Stomach smooth muscle (tissue), 2 donors: ENCODE measurements around the gene FZD1.

ENCODE experiments used
- H3K27ac ChIP-seq: one replicate; pipeline ENCODE4 v1.7.0; 2013; ENCODE audit warnings: mild to moderate bottlenecking, low read length, inconsistent platforms
- H3K27me3 ChIP-seq, 2 donors: one replicate each; pipeline ENCODE4 v1.7.0; 2013; ENCODE audit warnings: low read length in 2 of 2; ENCODE audit not compliant: insufficient read depth in 2 of 2, control insufficient read depth in 1 of 2
- H3K36me3 ChIP-seq, 2 donors: one replicate each; pipeline ENCODE4 v1.7.0; 2013; ENCODE audit warnings: low read length in 2 of 2; ENCODE audit not compliant: control insufficient read depth in 2 of 2, insufficient read depth in 2 of 2
- H3K4me1 ChIP-seq: one replicate; pipeline ENCODE4 v1.7.0; 2013; ENCODE audit warnings: low read length; ENCODE audit not compliant: control insufficient read depth, insufficient read depth
- H3K4me3 ChIP-seq, 2 donors: one replicate each; pipeline ENCODE4 v1.7.0; 2013; ENCODE audit warnings: low read length in 2 of 2
- H3K9ac ChIP-seq, 2 donors: one replicate each; pipeline ENCODE4 v1.7.0; 2013; ENCODE audit warnings: low read length in 2 of 2, mild to moderate bottlenecking in 1 of 2
- H3K9me3 ChIP-seq, 2 donors: one replicate each; pipeline ENCODE4 v1.7.0; 2013; ENCODE audit warnings: low read length in 2 of 2; ENCODE audit not compliant: control insufficient read depth in 2 of 2
- donor health status: healthy.
- donor health status: Pancreatic carcinoma.

Gene FZD1

DNA sequence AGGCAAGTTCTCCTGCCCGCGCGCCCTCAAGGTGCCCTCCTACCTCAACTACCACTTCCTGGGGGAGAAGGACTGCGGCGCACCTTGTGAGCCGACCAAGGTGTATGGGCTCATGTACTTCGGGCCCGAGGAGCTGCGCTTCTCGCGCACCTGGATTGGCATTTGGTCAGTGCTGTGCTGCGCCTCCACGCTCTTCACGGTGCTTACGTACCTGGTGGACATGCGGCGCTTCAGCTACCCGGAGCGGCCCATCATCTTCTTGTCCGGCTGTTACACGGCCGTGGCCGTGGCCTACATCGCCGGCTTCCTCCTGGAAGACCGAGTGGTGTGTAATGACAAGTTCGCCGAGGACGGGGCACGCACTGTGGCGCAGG lies 1.4 kb downstream of the FZD1 start:
- no peaks in the 10 kb centered on the region for H3K36me3 ChIP-seq
- peak overlapping the region; percentile 33 to 51 for H3K9ac ChIP-seq
- H3K27ac ChIP-seq, result peak overlapping the region; percentile 73
- H3K4me3 ChIP-seq, result peak overlapping the region; percentile 77 to 95
- no peaks in the 10 kb centered on the region for H3K27me3 ChIP-seq
- peaks cover 23% of the 10 kb centered on the region for H3K4me1 ChIP-seq
- no peaks in the 10 kb centered on the region for H3K9me3 ChIP-seq

DNA sequence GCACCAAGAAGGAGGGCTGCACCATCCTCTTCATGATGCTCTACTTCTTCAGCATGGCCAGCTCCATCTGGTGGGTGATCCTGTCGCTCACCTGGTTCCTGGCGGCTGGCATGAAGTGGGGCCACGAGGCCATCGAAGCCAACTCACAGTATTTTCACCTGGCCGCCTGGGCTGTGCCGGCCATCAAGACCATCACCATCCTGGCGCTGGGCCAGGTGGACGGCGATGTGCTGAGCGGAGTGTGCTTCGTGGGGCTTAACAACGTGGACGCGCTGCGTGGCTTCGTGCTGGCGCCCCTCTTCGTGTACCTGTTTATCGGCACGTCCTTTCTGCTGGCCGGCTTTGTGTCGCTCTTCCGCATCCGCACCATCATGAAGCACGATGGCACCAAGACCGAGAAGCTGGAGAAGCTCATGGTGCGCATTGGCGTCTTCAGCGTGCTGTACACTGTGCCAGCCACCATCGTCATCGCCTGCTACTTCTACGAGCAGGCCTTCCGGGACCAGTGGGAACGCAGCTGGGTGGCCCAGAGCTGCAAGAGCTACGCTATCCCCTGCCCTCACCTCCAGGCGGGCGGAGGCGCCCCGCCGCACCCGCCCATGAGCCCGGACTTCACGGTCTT lies 1.9 kb downstream of the FZD1 start:
- H3K9ac ChIP-seq, result peak overlapping the region; percentile 33 to 51
- no peaks in the 10 kb centered on the region for H3K27me3 ChIP-seq
- peak overlapping the region; percentile 77 to 95 for H3K4me3 ChIP-seq
- peaks cover 23% of the 10 kb centered on the region for H3K4me1 ChIP-seq
- H3K9me3 ChIP-seq, result no peaks in the 10 kb centered on the region
- H3K36me3 ChIP-seq, result no peaks in the 10 kb centered on the region
- no peak overlapping the region for H3K27ac ChIP-seq

DNA sequence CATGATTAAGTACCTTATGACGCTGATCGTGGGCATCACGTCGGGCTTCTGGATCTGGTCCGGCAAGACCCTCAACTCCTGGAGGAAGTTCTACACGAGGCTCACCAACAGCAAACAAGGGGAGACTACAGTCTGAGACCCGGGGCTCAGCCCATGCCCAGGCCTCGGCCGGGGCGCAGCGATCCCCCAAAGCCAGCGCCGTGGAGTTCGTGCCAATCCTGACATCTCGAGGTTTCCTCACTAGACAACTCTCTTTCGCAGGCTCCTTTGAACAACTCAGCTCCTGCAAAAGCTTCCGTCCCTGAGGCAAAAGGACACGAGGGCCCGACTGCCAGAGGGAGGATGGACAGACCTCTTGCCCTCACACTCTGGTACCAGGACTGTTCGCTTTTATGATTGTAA lies 2.5 kb downstream of the FZD1 start:
- H3K4me1 ChIP-seq, result peaks cover 23% of the 10 kb centered on the region
- no peaks in the 10 kb centered on the region for H3K9me3 ChIP-seq
- peak overlapping the region; percentile 77 to 95 for H3K4me3 ChIP-seq
- no peaks in the 10 kb centered on the region for H3K27me3 ChIP-seq
- H3K36me3 ChIP-seq, result no peaks in the 10 kb centered on the region
- H3K27ac ChIP-seq, result no peak overlapping the region
- H3K9ac ChIP-seq, result peak overlapping the region; percentile 24 to 29

- Histone ChIP-seq H3K9me3 (no peaks in the 10 kb centered on the region), H3K27me3 (no peaks in the 10 kb centered on the region), H3K4me1 (peaks cover 23% of the 10 kb centered on the region), H3K27ac (no peak overlapping the region), H3K9ac (peak overlapping the region; percentile 24 to 42), H3K4me3 (peak overlapping the region; percentile 77 to 95), H3K36me3 (no peaks in the 10 kb centered on the region)
Measured at GRCh38 chr7:91267171-91267955, 3.1 kb downstream of the FZD1 start.

- no peaks in the 10 kb centered on the region for H3K27me3 ChIP-seq
- no peaks in the 10 kb centered on the region for H3K36me3 ChIP-seq
- H3K27ac ChIP-seq, result no peak overlapping the region
- H3K9me3 ChIP-seq, result no peaks in the 10 kb centered on the region
- H3K9ac ChIP-seq, result no peak overlapping the region
- no peak overlapping the region for H3K4me3 ChIP-seq
- peaks cover 20% of the 10 kb centered on the region for H3K4me1 ChIP-seq
Measured at GRCh38 chr7:91270372-91270771, 6.1 kb downstream of the FZD1 start.

DNA sequence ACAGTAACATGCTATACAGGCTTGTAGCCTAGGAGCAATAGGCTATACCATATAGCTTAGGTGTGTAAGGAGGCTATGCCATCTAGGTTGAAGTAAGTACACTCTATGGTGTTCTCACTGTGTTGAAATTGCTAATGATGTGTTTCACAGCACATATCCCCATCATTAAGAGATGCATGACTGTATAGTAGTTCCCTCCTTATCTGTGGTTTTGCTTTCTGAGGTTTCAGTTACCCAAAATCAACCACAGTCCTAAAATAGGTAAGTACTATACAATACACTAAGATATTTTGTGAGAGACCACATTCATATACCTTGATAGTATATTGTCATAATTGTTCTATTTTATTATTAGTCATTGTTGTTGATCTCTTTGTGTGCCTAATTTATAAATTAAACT lies 12.7 kb downstream of the FZD1 start:
- no peaks in the 10 kb centered on the region for H3K36me3 ChIP-seq
- no peak overlapping the region for H3K9ac ChIP-seq
- no peaks in the 10 kb centered on the region for H3K4me1 ChIP-seq
- no peak overlapping the region for H3K4me3 ChIP-seq
- no peaks in the 10 kb centered on the region for H3K27me3 ChIP-seq
- no peak overlapping the region for H3K27ac ChIP-seq
- no peaks in the 10 kb centered on the region for H3K9me3 ChIP-seq

DNA sequence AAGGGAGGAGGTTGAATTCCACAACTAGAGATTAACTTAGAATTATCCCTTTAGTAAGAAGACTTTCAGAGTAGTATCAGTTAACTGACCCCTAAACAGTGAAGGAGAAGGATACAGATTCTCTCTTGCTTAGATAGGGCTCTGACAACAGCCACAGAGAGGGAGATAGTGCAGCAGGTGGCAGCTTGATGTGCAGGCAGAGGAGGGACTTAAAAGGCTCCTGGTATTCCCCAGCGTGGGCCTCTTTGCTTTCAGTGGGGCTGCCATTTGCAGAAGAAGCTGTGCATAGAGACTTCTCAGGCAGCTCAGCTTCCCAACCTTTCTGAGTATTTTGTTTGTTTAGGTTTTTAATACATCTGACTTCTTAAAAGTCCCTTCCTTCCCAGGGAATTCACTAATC lies 16.0 kb downstream of the FZD1 start:
- H3K27me3 ChIP-seq, result no peaks in the 10 kb centered on the region
- no peak overlapping the region for H3K27ac ChIP-seq
- H3K9ac ChIP-seq, result no peak overlapping the region
- no peak overlapping the region for H3K4me3 ChIP-seq
- no peaks in the 10 kb centered on the region for H3K36me3 ChIP-seq
- H3K4me1 ChIP-seq, result no peaks in the 10 kb centered on the region
- H3K9me3 ChIP-seq, result no peaks in the 10 kb centered on the region

GRCh38 chr7:91280604-91281003 lies 16.4 kb downstream of the FZD1 start:
- Histone ChIP-seq H3K9ac (no peak overlapping the region), H3K4me3 (no peak overlapping the region), H3K36me3 (no peaks in the 10 kb centered on the region)

DNA sequence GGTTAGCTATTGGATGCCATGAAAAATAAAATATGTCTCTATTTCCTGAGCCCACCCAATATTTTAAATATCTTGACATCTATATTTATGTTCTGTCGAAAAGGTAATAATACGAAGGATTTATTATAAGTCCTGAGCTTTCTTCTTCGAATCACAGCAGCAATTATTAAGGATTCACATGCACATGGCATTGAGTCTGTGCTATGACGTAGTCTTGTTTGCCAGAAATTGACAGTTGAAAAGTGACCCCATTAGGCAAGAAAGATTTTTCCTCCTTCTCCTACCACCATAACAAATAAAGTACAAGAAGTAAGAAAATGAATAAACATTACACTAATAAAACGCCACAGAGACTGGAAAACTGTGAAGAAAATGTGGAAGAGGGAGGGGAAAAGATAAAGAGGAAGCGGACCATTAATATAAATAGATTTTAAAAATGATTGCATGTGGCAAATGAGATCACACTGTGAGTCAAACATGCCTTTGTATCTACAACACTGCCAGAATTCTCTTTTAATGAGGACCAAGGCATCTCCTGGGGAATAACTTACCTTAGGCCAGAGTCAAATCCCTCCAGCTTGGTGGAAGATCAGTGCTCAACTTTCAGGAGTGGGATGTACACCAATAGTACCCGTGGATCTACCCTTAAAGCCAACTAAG lies 21.6 kb downstream of the FZD1 start:
- H3K9ac ChIP-seq, result no peak overlapping the region
- no peaks in the 10 kb centered on the region for H3K27me3 ChIP-seq
- H3K4me3 ChIP-seq, result no peak overlapping the region
- no peaks in the 10 kb centered on the region for H3K36me3 ChIP-seq
- peaks cover 3% of the 10 kb centered on the region for H3K4me1 ChIP-seq
- no peak overlapping the region for H3K27ac ChIP-seq
- H3K9me3 ChIP-seq, result no peaks in the 10 kb centered on the region

More at GRCh38 chr7:91280604-91281003, 16.4 kb downstream of the FZD1 start:
- Histone ChIP-seq H3K27ac (no peak overlapping the region), H3K4me1 (no peaks in the 10 kb centered on the region), H3K27me3 (no peaks in the 10 kb centered on the region), H3K9me3 (no peaks in the 10 kb centered on the region)

DNA sequence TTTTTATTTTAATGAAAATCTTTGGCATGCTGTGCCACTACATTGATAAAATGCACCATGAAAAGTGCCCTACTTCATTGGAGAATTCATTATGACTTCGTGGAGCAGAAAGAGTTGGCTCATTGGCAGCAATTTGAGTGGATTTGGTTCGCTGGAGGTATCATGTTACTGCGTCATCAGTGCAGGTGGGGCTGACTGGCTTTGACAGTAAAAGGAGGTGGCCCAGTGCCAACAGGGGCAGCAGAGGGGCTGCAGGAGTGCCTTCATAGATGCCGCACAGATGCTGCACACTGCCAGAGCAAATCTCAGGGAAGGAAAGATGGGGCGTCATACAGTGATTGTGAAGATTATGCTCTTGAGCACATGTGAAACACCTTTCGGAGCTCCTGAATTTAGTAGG lies 22.2 kb downstream of the FZD1 start:
- H3K36me3 ChIP-seq, result no peaks in the 10 kb centered on the region
- H3K4me1 ChIP-seq, result peaks cover 3% of the 10 kb centered on the region
- H3K4me3 ChIP-seq, result no peak overlapping the region
- H3K9ac ChIP-seq, result no peak overlapping the region
- no peaks in the 10 kb centered on the region for H3K27me3 ChIP-seq
- H3K27ac ChIP-seq, result no peak overlapping the region
- H3K9me3 ChIP-seq, result no peaks in the 10 kb centered on the region
